Measurements from ENCODE around the gene CACNA2D4.
A peak's percentile ranks its signal among the peaks of the same experiment; 100 is the strongest.

The CACNA2D4 gene

GRCh38 chr12:1768615-1769014 is 149.8 kb downstream of the CACNA2D4 start:
- no peak for DNase-seq

- DNase-seq, result no peak
These were observed 150.9 kb downstream of the CACNA2D4 start for GRCh38 chr12:1767407-1768090.

GRCh38 chr12:1766110-1766509 is 152.3 kb downstream of the CACNA2D4 start:
- DNase-seq, result no peak

GRCh38 chr12:1763153-1763552 is 155.3 kb downstream of the CACNA2D4 start:
- no peak for DNase-seq

- no peak for DNase-seq
These were observed 156.6 kb downstream of the CACNA2D4 start for GRCh38 chr12:1761857-1762256.

- DNase-seq, result peak; percentile 85 to 94
These were observed 157.7 kb downstream of the CACNA2D4 start for GRCh38 chr12:1760566-1761382.

GRCh38 chr12:1758887-1759286 is 159.6 kb downstream of the CACNA2D4 start:
- no peak for DNase-seq

- no peak for DNase-seq
These were observed 160.1 kb downstream of the CACNA2D4 start for GRCh38 chr12:1758376-1758775.

- DNase-seq, result no peak
These were observed 168.2 kb downstream of the CACNA2D4 start for GRCh38 chr12:1750300-1750699.

- DNase-seq, result no peak
These were observed 169.4 kb downstream of the CACNA2D4 start for GRCh38 chr12:1749019-1749418.

GRCh38 chr12:1747609-1748008 is 170.8 kb downstream of the CACNA2D4 start:
- DNase-seq, result no peak

GRCh38 chr12:1744932-1745331 is 173.5 kb downstream of the CACNA2D4 start:
- no peak for DNase-seq
